DOHH2 (cell line): Measurements from ENCODE around the gene DLEC1.

Experiments used
- EZH2phosphoT487 ChIP-seq: fragments of 200-600 bp; sonication (generic); IDR thresholded peaks from 2 replicates; pipeline ENCODE4 v1.6.1; 2017; ENCODE audit warnings: borderline replicate concordance, mild to moderate bottlenecking, antibody characterized with exemption, low read length, moderate library complexity, mixed read lengths
- TF ChIP-seq, protein P1 (sequence below): fragments of 200-600 bp; sonication (generic); IDR thresholded peaks from one replicate; pipeline ENCODE4 v1.5.1; 2014; ENCODE audit warnings: antibody characterized with exemption, mild to moderate bottlenecking, low read depth, low read length; ENCODE audit not compliant: poor library complexity, severe bottlenecking

DNA sequence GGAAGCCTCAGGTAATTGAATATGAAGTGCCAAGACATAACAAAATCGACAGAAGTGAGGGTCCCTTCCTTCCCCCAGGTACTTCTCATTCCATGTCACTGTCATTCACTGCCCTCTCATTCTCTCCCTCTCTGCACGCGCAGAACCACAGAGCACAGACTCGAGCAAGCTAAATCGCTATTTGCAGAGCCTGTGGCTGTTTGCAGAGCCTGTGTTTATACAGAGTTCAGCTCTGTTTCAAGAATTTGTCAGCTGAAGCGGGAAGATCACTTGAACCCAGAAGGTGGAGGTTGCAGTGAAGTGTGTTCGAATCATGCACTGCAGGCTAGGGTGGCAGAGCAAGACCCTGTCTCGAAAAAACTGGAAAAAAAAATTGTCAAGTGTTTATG, 45.9 kb upstream of the DLEC1 start:
- TF ChIP-seq, protein P1, sequence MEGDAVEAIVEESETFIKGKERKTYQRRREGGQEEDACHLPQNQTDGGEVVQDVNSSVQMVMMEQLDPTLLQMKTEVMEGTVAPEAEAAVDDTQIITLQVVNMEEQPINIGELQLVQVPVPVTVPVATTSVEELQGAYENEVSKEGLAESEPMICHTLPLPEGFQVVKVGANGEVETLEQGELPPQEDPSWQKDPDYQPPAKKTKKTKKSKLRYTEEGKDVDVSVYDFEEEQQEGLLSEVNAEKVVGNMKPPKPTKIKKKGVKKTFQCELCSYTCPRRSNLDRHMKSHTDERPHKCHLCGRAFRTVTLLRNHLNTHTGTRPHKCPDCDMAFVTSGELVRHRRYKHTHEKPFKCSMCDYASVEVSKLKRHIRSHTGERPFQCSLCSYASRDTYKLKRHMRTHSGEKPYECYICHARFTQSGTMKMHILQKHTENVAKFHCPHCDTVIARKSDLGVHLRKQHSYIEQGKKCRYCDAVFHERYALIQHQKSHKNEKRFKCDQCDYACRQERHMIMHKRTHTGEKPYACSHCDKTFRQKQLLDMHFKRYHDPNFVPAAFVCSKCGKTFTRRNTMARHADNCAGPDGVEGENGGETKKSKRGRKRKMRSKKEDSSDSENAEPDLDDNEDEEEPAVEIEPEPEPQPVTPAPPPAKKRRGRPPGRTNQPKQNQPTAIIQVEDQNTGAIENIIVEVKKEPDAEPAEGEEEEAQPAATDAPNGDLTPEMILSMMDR, result no peak
- TF ChIP-seq EZH2phosphoT487, result no peak
